Stimulated activated naive CD8-positive, alpha-beta T cell treated with anti-CD3 and anti-CD28 coated beads, Interleukin-15, amount 100 ng/mL, for 72 hours (primary cell): ENCODE measurements around the gene ZXDB.
"Not testable (repeated sequence)": the region's sequence is repeated elsewhere in the genome, so short reads cannot be mapped to it uniquely, and the experiment has no call there.

ENCODE experiments used
- ATAC-seq: fragments of 150-1000 bp; cut with Tn5 transposase; 2 replicates; pipeline ENCODE4 v1.10.0; 2021; ENCODE audit warnings: mild to moderate bottlenecking, moderate library complexity
- DNase-seq, 2 donors: peaks; one replicate each; pipeline ENCODE4 v3.0.0; 2021 to 2022
- H3K27ac Mint-ChIP-seq, 2 donors: one replicate each; pipeline ENCODE4 v1.8.0; 2022; ENCODE audit warnings: mild to moderate bottlenecking in 2 of 2, mixed read lengths in 2 of 2, moderate library complexity in 2 of 2
- H3K27me3 Mint-ChIP-seq: one replicate; pipeline ENCODE4 v1.8.0; 2022; ENCODE audit warnings: mixed read lengths
- H3K4me1 Mint-ChIP-seq: one replicate; pipeline ENCODE4 v1.8.0; 2022; ENCODE audit warnings: mild to moderate bottlenecking, mixed read lengths
- H3K4me3 Mint-ChIP-seq, 2 donors: one replicate each; pipeline ENCODE4 v1.8.0; 2022; ENCODE audit warnings: mild to moderate bottlenecking in 2 of 2, mixed read lengths in 2 of 2, moderate library complexity in 1 of 2
- H3K9me3 Mint-ChIP-seq, 2 donors: one replicate each; pipeline ENCODE4 v1.8.0; 2022; ENCODE audit warnings: mixed read lengths in 2 of 2

The ZXDB gene

GRCh38 chrX:57629438-57629837 lies 37.6 kb downstream of the ZXDB start:
- not testable (repeated sequence) for DNase-seq, H3K27ac Mint-ChIP-seq, H3K4me3 Mint-ChIP-seq, H3K27me3 Mint-ChIP-seq, ATAC-seq, H3K4me1 Mint-ChIP-seq
- peaks cover 6 to 25% of the 10 kb centered on the region in 2 donors for H3K9me3 Mint-ChIP-seq

- peaks cover 11 to 26% of the 10 kb centered on the region in 2 donors for H3K9me3 Mint-ChIP-seq
- no peak overlapping the region for H3K4me3 Mint-ChIP-seq
- H3K27ac Mint-ChIP-seq = no peak overlapping the region
- H3K4me1 Mint-ChIP-seq = no peaks in the 10 kb centered on the region
- no peak for DNase-seq
- ATAC-seq = no peak
- no peaks in the 10 kb centered on the region for H3K27me3 Mint-ChIP-seq
Observed at GRCh38 chrX:57640674-57641016, 48.8 kb downstream of the ZXDB start.

GRCh38 chrX:57641338-57641737 lies 49.5 kb downstream of the ZXDB start:
- Mint-ChIP-seq H3K9me3 (peaks cover 11 to 25% of the 10 kb centered on the region in 2 donors), H3K27ac (no peak overlapping the region), H3K27me3 (no peaks in the 10 kb centered on the region), H3K4me1 (no peaks in the 10 kb centered on the region), H3K4me3 (no peak overlapping the region)
- DNase-seq (no peak), ATAC-seq (no peak)

GRCh38 chrX:57643698-57644097 lies 51.9 kb downstream of the ZXDB start:
- H3K4me1 Mint-ChIP-seq = no peaks in the 10 kb centered on the region
- H3K4me3 Mint-ChIP-seq = no peak overlapping the region
- no peaks in the 10 kb centered on the region for H3K27me3 Mint-ChIP-seq
- DNase-seq = no peak
- peaks cover 11 to 15% of the 10 kb centered on the region in 2 donors for H3K9me3 Mint-ChIP-seq
- H3K27ac Mint-ChIP-seq = no peak overlapping the region
- no peak for ATAC-seq

- DNase-seq (no peak), ATAC-seq (no peak)
- H3K27ac Mint-ChIP-seq = no peak overlapping the region
- no peak overlapping the region for H3K4me3 Mint-ChIP-seq
- no peaks in the 10 kb centered on the region for H3K4me1 Mint-ChIP-seq
- H3K27me3 Mint-ChIP-seq = no peaks in the 10 kb centered on the region
- no peaks in the 10 kb centered on the region for H3K9me3 Mint-ChIP-seq
Observed at GRCh38 chrX:57647020-57647419, 55.2 kb downstream of the ZXDB start.
